Stimulated activated CD4-positive, alpha-beta T cell treated with anti-CD3 and anti-CD28 coated beads, Interleukin-12 subunit alpha, Interleukin-12 subunit beta, amount 100 ng/mL, for 48 hours (primary cell): ENCODE measurements around the gene KDELR3.

Experiments
- DNase-seq, 3 donors: peaks; one replicate each; pipeline ENCODE4 v3.0.0-alpha.2; 2020; ENCODE audit warnings: low read depth in 2 of 3, low spot score in 1 of 3

The KDELR3 gene

DNA sequence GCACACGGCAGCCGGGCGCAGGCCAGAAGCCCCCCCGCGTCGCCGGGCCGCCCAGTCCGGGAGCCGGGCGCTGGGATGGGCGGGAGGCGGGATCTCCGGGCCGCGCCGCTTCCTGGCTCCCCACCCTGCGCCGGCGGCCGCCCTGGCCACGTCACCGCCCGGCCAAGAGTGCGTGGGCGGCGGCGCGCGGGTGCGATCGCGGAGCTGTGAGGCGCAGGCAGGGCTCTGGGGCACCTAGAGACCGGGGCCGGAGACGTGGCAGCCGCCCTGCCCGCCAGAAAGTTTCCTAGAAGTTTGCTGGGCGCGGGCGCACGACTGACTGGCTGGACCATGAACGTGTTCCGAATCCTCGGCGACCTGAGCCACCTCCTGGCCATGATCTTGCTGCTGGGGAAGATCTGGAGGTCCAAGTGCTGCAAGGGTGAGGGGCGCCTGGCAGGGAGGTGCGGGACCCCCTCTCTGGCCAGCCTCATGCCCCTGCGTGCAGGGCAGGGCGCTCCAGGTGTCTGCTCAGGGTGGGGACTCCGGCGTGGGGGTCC lies at the start of gene KDELR3:
Gene KDELR3, plus strand, starts transcription at position 193 of the 539 bp plus-strand sequence. Its CDS starts 138 bp downstream, at position 331.
- peak; percentile 30 to 58 (median 39) for DNase-seq

DNA sequence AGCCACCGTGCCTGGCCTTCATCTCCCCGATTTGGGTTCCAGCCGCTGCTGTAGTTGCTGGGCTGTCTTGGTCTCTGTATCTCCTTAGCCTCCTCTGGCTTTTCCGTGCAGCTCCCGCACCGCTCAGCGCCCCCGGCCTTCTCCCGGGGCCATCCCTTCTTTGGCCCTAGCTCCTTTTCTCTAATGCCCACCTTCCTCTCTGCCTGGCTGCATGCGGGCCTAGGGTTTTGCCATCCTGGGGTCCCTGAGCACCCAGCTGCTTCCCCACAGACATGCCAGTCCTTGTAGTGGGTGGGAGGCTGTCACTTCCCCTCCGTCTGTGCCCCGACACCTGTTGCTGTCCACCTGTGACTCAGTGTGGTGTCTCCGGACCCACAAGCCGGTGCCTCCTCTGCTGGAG lies 49.3 kb upstream of the KDELR3 start:
- no peak for DNase-seq

DNA sequence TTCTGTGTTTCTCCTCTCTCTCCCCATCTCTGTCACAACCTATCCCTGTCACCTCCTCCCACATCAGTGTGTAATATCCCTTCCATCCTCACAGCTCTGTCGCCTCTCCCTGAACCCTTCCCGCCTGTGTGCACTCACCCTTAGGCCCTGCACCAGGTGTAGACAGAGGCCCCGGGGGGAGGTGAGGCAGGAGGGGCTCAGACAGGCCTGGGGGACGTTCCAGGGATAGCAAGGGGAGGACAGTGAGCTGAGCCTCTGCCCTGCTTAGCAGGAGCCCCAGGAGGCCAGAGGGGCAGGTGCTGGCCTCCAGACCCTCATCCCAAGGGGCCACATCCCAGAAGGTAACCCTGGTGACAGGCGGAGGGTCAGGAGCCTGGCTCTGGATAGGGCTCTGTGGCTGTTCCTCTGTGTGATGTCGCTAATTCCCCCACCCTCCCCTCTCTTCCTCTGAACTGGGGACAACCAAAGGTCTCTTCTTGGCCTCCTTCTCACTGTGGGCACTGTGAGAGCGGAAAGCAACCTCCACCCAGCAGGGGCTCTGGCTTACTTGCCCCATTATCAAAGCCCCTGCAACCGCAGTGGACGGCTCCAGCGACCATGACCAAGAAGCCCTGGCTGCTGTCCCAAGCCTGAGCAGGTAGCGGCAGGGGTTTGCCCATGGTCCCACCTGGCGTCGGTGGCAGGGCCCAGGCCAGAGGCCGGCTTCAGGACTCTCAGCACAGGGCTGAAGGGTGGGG lies 48.6 kb upstream of the KDELR3 start:
- DNase-seq, result no peak

DNA sequence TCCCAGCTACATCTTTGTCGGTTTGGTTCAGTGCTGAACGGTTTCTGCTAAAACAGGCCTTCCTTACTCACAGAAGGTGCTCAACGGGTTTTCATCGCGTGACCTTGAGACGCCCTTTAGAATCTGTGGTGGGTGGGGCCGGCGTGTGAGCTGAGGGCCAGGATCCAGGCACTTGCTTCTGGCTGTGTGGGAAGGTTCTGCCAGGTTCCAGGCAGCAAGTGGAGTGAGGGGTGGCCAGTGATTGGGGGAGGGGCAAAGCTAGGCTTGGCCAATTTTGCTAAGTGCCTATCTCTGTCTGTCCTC lies 48.1 kb upstream of the KDELR3 start:
- DNase-seq, result no peak

DNA sequence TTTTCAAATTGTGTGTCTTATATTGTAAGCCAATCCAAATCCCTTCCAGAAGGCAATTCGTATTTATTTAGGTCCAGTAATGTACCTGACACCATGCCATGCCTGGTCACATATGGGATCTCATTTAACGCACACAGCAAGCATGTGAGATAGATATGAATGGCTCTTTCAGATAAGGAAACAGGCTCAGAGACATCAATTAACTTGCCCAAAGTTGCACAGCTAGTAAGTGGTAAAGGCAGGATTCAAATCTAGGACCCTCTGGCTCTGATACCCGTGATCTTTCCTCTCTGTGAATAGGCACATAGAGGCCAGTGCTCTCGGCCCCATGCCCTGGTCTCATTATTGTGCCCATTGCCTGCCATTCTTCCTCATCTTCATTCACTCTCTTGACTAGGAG lies 47.2 kb upstream of the KDELR3 start:
- no peak for DNase-seq

DNA sequence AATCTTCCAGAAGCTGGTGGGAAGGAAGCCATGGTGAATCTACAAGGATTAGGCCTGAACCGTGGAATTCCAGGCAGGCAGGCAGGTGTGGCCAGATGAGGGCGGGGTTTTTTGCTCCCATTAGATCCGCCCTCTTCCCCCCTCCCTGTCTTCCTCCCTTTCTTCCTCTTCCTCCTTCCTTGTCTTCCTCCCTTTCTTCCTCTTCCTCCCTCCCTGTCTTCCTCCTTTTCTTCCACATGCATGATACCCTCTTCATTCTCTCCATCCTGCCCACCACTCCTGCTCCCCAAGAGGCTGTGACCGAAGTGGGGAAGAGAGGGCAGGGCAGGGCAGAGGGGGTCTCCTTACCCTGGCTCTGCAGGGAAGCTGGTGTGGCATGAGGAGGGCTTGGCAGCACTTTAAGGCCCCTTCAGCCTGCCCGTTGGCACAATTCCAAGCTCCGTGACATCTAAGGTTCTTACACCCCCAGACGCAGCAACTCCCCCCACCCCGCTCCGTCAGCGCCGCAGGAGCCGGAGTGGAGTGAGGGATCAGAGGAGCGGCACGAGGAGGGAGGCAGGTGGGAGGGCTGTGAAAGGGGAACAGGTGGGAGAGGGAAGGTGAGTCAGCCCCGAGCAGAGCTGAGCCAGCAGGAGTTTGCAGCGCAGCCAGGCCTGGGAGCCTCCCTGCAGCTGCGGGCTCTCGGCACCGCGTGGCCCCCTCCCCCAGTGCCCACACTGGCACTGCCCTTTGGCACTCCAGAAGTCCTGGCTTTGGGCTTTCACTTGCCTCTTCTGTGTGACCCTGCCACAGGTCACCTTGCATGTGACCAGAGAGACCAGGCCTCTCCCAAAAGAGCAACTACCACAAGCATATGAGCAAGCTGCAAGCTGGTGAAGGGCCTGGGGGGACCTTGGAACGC lies 45.0 kb upstream of the KDELR3 start:
- DNase-seq, result no peak

DNA sequence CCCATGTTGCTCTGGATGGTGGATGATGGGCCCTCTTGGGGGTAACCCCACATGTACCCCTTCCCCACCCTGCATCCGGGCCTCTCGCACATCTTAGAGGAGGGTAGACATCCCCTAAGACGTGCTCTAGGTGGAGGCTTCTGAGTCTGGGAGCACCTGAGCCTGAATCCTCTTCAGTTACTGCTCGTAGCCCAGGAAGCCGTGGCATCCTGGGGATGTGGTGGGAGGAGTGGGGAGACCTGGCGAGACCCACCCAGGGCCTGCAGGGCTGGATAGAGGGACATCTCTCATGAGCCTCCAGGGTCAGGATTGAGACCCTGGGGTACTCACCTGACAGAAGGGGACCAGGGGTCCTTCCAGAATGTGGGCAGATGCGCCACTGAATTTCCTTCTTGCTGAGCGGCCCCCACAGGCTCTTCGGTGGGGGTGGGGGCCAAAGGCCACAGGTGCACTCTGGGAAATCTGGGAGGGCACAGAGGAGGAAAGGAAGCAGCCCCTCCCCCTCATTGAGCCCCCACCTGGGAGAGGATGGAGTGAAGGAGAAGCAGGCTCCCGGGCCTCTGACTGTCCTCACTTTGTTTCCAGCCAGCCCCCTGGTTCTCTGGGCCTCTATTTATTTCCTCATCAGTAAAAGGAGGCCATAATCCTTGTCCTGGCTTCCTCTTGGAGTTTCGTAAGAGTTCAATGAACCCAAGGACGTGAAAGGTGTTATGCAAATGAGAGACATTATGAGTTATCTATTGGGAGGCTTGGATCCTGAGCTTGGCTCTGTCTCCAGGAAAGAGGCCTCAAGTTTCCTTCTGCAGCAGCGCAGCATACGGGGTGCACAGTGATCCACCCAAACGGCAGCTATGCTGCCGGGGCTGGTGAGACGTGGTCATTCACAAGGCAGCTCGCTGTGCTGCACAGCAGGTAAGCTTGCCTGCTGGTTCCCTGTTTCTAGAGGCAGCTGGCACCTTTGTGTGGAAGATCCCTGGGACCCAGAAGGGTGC lies 44.1 kb upstream of the KDELR3 start:
- DNase-seq, result no peak

DNA sequence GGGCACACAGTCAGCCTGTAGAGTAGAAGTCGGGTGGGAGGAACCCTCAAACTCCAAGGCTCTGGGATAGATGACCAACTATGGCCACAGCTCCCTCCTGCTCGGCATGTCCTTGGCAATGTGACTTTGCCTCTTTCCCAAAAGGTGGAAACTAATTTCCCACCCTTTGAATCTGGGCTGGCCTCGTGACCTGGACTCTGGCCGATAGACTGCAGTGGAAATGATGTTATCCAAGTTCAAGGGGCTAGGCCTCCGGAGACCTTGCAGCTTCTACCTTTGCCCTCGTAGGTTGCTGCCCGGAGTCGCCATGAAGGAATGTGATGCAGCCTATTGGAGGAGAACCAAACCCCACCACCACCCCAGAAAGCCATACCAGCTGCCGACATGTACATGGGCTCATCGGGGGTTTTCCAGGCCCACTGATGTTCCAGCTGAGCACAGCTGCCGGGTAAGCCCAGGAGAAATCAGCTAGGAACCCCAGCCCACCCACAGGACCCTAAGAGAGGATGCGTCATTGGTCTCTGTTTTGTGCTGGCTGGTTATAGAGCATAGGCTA lies 43.3 kb upstream of the KDELR3 start:
- DNase-seq, result no peak

DNA sequence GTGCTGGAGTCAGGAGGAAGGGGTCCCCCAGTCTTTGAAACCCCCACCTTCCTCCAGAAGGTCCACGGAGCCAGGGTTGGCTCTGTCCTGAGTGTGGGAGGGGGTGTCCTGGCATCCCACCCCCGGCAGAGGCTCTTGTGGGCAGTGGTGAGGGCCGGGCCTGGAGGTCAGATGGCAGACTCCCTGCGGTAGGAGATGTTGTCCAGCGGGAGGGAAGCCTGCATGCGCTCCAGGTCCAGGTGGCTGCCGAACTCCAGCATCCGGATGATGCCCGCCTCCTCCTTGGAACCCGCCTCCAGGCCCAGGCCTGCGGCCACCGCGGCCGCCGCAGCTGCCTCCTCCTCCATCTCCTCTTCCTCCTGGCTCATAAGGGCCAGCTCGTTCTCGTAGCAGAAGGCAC lies 41.3 kb upstream of the KDELR3 start:
- DNase-seq, result no peak

DNA sequence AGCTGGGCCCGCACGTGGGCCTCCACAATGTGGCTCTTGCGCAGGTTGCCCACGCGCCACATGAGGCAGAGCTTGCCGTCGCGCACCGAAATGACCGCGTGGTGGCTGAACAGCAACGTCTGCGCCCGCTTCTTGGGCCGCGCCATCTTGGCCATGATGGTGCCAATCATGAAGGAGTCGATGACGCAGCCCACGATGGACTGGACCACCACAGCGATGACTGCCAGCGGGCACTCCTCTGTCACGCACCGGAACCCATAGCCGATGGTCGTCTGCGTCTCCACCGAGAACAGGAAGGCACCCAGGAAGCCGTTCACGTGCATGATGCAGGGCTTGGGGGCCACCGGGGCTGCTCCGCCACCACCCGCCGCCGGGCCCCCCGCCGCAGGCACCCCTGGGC lies 40.4 kb upstream of the KDELR3 start:
- no peak for DNase-seq

DNA sequence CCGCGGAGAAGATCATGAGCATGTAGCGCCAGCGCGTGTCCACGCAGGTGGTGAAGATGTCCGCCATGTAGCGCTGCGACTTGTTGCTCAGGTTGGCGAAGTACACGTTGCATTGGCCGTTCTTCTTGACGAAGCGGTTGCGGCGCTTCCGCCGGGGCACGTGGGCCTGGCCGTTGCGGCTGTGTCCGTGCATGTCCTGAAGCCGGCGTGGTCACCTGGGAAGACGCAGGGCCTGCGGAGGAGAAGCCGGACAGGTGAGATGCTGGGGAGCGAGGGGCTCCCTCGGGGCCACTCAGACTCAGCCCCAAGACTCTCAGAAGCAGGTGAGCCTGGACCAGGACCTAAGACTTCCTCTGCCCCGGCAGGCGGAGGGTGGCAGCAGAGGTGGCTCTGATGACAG lies 40.0 kb upstream of the KDELR3 start:
- no peak for DNase-seq

DNA sequence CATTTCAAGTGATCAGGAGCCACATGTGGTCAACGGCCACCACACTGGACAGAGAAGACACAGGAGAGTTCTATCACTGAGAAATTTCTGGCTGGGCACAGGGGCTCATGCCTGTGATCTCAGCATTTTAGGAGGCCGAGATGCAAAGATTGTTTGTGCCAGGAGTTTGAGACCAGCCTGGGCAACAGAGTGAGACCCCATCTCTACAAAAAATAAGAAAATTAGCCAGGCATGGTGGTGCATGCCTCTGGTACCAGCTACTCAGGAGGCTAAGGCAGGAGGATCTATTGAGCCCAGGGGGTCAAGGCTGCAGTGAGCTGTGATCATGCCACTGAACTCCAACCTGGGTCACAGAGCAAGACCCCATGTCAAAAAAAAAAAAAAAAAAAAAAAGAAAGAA lies 39.2 kb upstream of the KDELR3 start:
- no peak for DNase-seq

DNA sequence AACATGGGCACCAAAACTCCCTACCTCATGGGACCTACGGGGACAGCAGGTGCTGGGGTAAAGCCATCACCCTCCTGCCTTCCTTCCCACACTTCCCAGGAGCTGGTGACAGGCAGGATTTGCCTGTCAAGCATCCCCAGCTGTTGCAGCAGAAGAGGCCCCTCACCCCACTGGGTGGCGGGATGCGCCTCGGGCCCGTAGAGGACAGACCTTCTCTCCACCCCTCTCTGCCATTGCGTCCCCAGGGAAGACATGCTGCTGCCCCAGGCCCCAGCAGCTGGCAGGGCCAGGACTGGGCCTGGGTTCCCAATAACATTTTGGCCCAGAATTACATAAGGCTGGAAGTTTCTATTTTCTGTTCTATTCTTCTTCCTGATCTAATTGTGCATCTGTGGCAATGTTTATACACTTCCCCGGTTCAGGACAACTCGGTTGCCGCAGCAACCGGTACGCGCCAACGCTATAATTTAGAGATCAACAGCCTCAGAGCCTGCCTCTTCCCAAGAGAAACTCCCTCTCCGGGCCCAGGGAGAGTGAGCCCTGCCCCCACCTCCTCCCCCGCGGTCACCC lies 38.3 kb upstream of the KDELR3 start:
- no peak for DNase-seq

DNA sequence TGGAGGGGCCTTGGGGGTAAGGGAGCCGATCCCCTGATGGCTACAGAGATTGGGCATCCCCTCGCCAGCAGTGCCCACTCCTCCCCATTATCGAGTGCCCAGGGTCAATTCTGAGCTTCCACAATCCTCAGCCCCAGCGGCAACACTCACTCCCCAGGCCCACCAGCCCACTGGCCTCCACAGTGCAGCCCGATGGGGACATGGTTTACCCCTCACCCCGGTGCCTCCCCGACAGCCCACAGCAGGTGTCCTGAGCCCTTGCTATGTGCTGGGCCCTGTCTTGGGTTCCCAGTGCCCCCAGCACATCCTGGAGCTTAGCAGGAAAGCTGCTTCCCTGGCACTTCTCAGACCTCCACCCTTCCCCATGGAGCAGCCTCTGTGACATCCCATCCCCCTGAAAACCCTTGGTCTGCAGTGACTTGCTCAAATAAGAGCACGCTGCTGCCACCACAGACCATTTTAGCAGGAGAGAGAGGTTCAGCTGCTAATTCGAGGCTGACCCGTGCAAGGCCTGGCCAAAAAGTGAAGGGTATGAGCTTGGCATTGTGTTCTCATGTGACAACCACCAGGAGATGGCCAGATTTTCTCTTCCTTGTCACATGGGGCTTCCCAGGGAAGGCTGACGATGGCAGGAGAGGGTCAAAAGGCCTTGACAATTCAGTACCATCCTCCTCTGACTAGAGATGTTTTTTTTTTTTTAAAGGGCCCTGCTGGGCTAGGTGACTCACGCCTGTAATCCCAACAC lies 36.5 kb upstream of the KDELR3 start:
- no peak for DNase-seq

DNA sequence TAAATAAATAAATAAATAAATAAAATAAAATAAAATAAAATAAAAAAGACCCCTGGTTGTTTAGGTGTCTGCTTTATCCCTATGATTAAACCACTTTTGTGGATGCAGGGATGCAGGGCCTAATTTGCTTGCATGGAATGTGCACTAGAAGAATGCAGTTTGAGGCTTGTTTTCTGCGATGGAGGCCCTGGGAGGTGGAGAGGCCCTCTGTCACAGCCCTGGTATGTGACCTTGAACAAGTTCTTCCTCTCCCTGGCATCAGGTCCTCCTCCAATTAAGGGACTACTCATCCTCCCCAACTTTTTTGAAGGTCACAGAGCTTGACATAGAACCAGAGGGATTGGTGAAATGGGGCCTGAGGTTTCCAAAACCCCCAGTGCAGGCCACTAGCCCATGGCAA lies 35.6 kb upstream of the KDELR3 start:
- DNase-seq, result no peak

DNA sequence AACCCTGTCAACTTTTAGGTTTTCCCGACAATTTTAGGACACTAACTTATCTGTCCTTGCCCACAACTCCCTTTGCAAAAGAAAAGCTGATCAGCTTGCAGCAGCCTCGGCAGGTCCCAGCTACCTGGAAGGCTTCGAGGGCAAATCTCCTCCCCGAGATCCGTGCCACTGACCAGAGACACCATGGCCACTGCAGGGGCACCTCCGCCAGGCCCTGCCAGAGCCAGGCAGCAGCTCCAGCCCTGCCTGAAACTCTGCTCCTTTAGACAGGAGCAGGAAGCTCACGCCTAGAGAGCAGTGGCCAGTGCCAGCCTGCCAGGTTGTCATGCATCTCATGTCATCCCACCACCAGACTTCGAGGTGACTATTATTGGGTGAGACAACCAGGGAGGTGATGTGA lies 34.0 kb upstream of the KDELR3 start:
- DNase-seq, result no peak

DNA sequence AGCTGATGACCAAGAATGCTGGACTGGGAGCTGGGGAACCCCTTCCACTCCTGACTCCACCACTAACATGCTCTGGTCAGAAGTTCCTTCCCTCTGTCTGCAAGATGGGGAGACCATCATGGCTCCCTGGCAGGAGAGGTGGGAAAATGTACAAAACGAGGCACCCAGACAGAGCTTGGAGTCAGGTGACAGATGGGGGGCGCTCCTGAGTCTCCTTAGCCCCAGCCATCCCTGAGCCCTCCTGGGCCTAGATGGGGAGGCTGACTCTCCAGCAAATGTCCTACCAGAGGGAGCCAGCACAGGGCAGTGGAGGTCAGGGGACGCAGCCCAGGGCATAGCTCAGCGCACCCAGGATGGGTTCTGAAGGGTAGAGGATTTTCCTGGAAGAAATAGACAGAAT lies 32.9 kb upstream of the KDELR3 start:
- DNase-seq, result no peak

DNA sequence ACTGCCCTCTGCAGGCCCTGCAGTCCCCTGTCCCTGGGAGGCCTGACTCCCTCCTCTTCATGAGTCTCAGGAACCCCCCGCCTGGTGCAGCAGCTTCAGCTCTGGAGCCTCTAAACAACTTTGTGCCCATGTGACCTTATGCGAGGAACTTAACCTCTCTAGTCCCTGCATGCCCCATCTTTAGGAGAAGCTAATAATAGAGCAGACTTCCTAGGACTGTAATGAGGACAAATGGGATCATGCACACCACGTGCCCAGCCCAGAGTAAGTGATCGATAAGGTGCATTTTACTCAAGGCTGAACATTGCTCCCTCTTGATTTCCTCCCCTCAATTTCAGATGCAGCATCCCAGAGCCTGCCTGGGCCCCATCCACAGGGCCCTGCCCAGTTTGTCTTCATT lies 31.9 kb upstream of the KDELR3 start:
- no peak for DNase-seq

DNA sequence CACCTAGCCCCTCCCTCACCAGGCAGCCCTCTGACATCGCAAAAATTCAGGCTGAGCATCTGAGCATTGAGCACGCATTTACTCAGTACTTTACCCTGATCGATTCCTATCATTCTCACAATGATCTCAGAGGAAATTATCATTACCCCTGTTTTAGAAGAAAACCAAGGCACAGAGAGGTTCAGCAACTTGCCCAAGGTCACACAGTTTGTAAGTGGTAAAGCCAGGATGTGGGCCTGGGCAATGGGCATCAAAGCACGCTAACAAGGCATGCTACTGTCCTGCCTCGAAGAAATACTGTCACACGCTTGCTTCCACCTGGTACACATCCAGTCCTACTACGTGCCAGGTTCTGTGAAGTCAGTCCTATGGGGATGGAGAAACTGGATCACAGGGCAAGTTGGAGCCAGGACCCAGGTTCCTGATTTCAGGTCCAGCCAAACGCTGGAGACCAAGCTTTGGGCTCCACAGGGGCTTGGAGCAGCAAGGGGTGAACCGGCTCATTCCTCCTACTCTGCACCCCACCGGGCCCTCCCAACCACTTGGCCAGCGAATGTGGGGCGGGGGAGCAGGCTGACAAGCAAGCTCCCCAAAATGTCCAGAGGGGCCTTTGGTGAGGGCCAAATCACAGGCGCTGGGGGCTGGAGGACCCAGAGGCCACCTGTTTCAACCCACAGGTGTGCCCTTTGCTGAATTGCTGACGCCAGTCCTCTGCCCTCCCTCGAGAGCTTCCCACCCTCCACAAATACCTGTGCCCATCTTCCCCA lies 31.1 kb upstream of the KDELR3 start:
- no peak for DNase-seq
